Trophoblast cell (in vitro differentiated cells and primary cell): Measurements from ENCODE around the gene CD93.

ENCODE experiments used
- DNase-seq, 2 donors: peaks; one replicate each; pipeline ENCODE4 v3.0.0-alpha.2; 2016
- H2AFZ ChIP-seq: 2 replicates; pipeline ENCODE4 v1.6.1; 2013; ENCODE audit warnings: low read length, moderate library complexity, mild to moderate bottlenecking; ENCODE audit not compliant: insufficient read depth, poor library complexity
- H2AK5ac ChIP-seq: 2 replicates; pipeline ENCODE4 v1.6.1; 2013; ENCODE audit warnings: mild to moderate bottlenecking, low read length
- H2BK120ac ChIP-seq: 2 replicates; pipeline ENCODE4 v1.6.1; 2013; ENCODE audit warnings: low read length, mild to moderate bottlenecking, moderate library complexity; ENCODE audit not compliant: insufficient read depth, poor library complexity
- H2BK12ac ChIP-seq: 2 replicates; pipeline ENCODE4 v1.6.1; 2013; ENCODE audit warnings: mild to moderate bottlenecking, low read length, moderate library complexity
- H2BK5ac ChIP-seq: 2 replicates; pipeline ENCODE4 v1.6.1; 2013; ENCODE audit warnings: low read length, low read depth, moderate library complexity, mild to moderate bottlenecking; ENCODE audit not compliant: poor library complexity
- H3K14ac ChIP-seq: 2 replicates; pipeline ENCODE4 v1.6.1; 2013; ENCODE audit warnings: mild to moderate bottlenecking, low read length
- H3K18ac ChIP-seq: 2 replicates; pipeline ENCODE4 v1.6.1; 2013; ENCODE audit warnings: mild to moderate bottlenecking, low read length
- H3K23ac ChIP-seq: 2 replicates; pipeline ENCODE4 v1.6.1; 2013; ENCODE audit warnings: low read length
- H3K27ac ChIP-seq: 2 replicates; pipeline ENCODE4 v1.5.1; 2013; ENCODE audit warnings: low read depth, mild to moderate bottlenecking, inconsistent platforms, low read length, moderate library complexity
- H3K27me3 ChIP-seq: 2 replicates; pipeline ENCODE4 v1.6.1; 2013; ENCODE audit warnings: inconsistent platforms, mild to moderate bottlenecking, low read length, moderate library complexity; ENCODE audit not compliant: insufficient read depth
- H3K36me3 ChIP-seq, 2 experiments: 1 replicate in 1 of 2; 2 replicates in 1 of 2; pipeline ENCODE4 v1.6.1; 2013; ENCODE audit warnings: low read length in 2 of 2, mild to moderate bottlenecking in 2 of 2, moderate library complexity in 1 of 2; ENCODE audit not compliant: insufficient read depth in 2 of 2, control insufficient read depth in 1 of 2
- H3K4ac ChIP-seq: 2 replicates; pipeline ENCODE4 v1.6.1; 2013; ENCODE audit warnings: low read depth, mild to moderate bottlenecking, low read length, moderate library complexity
- H3K4me1 ChIP-seq, 2 experiments: 1 replicate in 1 of 2; 2 replicates in 1 of 2; pipeline ENCODE4 v1.6.1; 2013; ENCODE audit warnings: low read length in 2 of 2, mild to moderate bottlenecking in 2 of 2, moderate library complexity in 1 of 2; ENCODE audit not compliant: insufficient read depth in 2 of 2, control insufficient read depth in 1 of 2
- H3K4me2 ChIP-seq: 2 replicates; pipeline ENCODE4 v1.6.1; 2013; ENCODE audit warnings: inconsistent platforms, mild to moderate bottlenecking, low read length, moderate library complexity
- H3K4me3 ChIP-seq: 2 replicates; pipeline ENCODE4 v1.5.1; 2013; ENCODE audit warnings: mild to moderate bottlenecking, low read depth, low read length, inconsistent platforms
- H3K79me1 ChIP-seq: one replicate; pipeline ENCODE4 v1.6.1; 2013; ENCODE audit warnings: low read length
- H3K79me2 ChIP-seq: 2 replicates; pipeline ENCODE4 v1.6.1; 2013; ENCODE audit warnings: low read length, mild to moderate bottlenecking; ENCODE audit not compliant: control insufficient read depth, insufficient read depth, poor library complexity
- H3K9ac ChIP-seq: 2 replicates; pipeline ENCODE4 v1.6.1; 2013; ENCODE audit warnings: mild to moderate bottlenecking, low read length
- H3K9me3 ChIP-seq: 2 replicates; pipeline ENCODE4 v1.6.1; 2013; ENCODE audit warnings: low read depth, mild to moderate bottlenecking, control low read depth, inconsistent platforms, low read length; ENCODE audit not compliant: insufficient read depth
- H4K12ac ChIP-seq: 2 replicates; pipeline ENCODE4 v1.6.1; 2013; ENCODE audit warnings: low read depth, mild to moderate bottlenecking, low read length, moderate library complexity
- H4K8ac ChIP-seq: 2 replicates; pipeline ENCODE4 v1.6.1; 2013; ENCODE audit warnings: low read depth, mild to moderate bottlenecking, low read length, moderate library complexity
- H4K91ac ChIP-seq: one replicate; pipeline ENCODE4 v1.6.1; 2013; ENCODE audit warnings: low read depth, mild to moderate bottlenecking, low read length, moderate library complexity
- WGBS: extraction: QIAGEN DNeasy Blood & Tissue Kit; methylation state at CpG from one replicate; pipeline ENCODE4 v1.1.7; 2013; ENCODE audit warnings: missing lambda C conversion rate; ENCODE audit not compliant: insufficient read length, insufficient coverage; ENCODE audit errors: extremely low coverage; 5-methylcytosine and 5-hydroxymethylcytosine counted together

Gene CD93

DNA sequence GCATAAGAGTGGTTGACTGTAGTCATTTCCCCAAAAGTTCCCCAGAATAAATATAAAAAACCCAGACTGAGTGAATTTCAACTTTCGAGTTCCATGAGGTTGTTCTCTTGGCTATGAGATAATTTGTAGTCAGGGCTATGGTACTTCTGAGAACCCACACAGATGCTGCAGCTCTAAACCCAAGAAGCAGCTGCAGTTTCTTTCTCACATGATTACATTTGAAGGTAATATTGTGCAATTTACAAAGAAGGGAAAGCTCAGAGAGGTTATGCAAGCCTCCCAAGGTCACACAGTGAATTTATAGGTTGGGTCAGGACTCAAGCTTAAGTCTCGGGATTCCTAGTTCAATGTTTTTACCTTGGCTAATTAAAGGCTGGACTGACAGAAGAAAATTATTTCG lies 29.7 kb upstream of the CD93 start:
- Histone ChIP-seq H3K27me3 (no peaks in the 10 kb centered on the region), H3K9ac (no peak overlapping the region), H2BK5ac (no peak overlapping the region), H3K14ac (no peak overlapping the region), H2AK5ac (no peak overlapping the region), H3K27ac (no peak overlapping the region), H4K12ac (no peak overlapping the region), H3K36me3 (no peaks in the 10 kb centered on the region), H3K4me2 (no peak overlapping the region), H2BK120ac (no peak overlapping the region), H4K91ac (no peak overlapping the region), H3K4ac (no peak overlapping the region), H3K79me2 (no peaks in the 10 kb centered on the region), H3K4me1 (no peaks in the 10 kb centered on the region), H2AFZ (no peak overlapping the region), H4K8ac (no peak overlapping the region), H3K23ac (no peak overlapping the region), H2BK12ac (no peak overlapping the region), H3K18ac (no peak overlapping the region), H3K4me3 (no peak overlapping the region), H3K9me3 (no peaks in the 10 kb centered on the region), H3K79me1 (no peaks in the 10 kb centered on the region)
- no CpG with 5 or more reads among the region's 3 CpGs for WGBS
- DNase-seq = peak in 1 of 2 donors; percentile 89

DNA sequence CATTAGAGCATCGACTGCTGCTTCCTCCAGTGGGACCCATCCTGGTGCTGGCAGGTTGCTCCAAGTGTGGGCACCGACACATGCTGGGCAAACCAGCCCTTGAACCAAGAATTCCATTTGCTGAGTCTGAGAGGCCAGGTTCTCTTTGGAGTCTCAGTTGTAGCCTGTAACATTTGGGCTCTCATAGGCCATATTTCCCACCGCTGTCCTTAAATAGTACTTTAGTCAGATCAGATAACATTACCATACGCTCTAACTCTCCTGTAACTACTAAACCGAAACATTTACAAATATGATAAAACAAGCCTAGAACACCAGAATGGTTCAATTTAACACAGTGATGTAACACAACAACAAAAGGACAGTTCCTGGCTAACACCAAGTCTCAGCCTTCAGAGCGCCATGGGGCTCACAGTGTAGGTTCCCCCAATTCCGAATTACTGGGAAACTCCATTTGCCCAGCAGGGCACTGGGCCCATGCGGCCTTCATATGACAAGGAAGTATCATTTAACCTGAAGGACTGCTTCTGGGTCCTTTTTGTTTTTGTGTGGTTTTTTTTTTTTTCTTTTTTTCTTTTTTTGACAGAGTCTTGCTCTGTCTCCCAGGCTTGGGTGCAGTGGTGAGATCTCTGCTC lies 28.4 kb upstream of the CD93 start:
- no peak overlapping the region for H2BK5ac ChIP-seq
- no peak overlapping the region for H2BK12ac ChIP-seq
- 100% methylated on average over 2 of the region's 8 CpGs for WGBS
- DNase-seq = no peak
- no peak overlapping the region for H2AFZ ChIP-seq
- H3K27me3 ChIP-seq = no peaks in the 10 kb centered on the region
- H3K79me2 ChIP-seq = no peaks in the 10 kb centered on the region
- no peaks in the 10 kb centered on the region for H3K79me1 ChIP-seq
- no peak overlapping the region for H3K4ac ChIP-seq
- no peak overlapping the region for H2AK5ac ChIP-seq
- H3K18ac ChIP-seq = no peak overlapping the region
- H3K9ac ChIP-seq = no peak overlapping the region
- no peak overlapping the region for H3K14ac ChIP-seq
- H3K4me1 ChIP-seq = no peaks in the 10 kb centered on the region
- H3K23ac ChIP-seq = no peak overlapping the region
- no peak overlapping the region for H2BK120ac ChIP-seq
- H3K9me3 ChIP-seq = no peaks in the 10 kb centered on the region
- no peak overlapping the region for H4K12ac ChIP-seq
- H3K27ac ChIP-seq = no peak overlapping the region
- no peaks in the 10 kb centered on the region for H3K36me3 ChIP-seq
- H3K4me2 ChIP-seq = no peak overlapping the region
- H4K91ac ChIP-seq = no peak overlapping the region
- no peak overlapping the region for H3K4me3 ChIP-seq
- no peak overlapping the region for H4K8ac ChIP-seq

DNA sequence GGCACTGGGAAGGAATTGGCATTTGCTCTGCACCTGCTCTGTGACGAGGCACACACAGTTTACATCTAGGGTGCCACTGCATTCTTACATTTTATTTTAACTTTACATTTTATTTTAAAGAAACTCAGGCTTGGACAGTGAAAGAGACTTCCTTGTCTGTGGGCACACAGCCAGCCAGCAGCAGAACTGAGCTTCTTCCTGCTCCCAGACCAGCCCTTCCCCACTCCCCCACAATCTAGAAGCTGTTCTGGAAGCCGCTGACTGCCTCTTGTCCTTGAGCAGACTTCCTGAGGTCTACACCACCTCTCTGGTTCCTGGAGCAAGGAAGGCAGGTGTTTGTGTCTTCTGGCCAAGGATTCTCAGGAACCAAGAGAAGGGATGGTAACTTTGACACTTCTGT lies 27.9 kb upstream of the CD93 start:
- H3K14ac ChIP-seq = no peak overlapping the region
- no peaks in the 10 kb centered on the region for H3K4me1 ChIP-seq
- no peak overlapping the region for H3K27ac ChIP-seq
- H3K9me3 ChIP-seq = no peaks in the 10 kb centered on the region
- H2BK12ac ChIP-seq = no peak overlapping the region
- no peak overlapping the region for H3K18ac ChIP-seq
- H3K36me3 ChIP-seq = no peaks in the 10 kb centered on the region
- no peak overlapping the region for H3K4me2 ChIP-seq
- no peak overlapping the region for H3K23ac ChIP-seq
- no peak overlapping the region for H3K9ac ChIP-seq
- H2AK5ac ChIP-seq = no peak overlapping the region
- no peak overlapping the region for H2BK120ac ChIP-seq
- no CpG with 5 or more reads among the region's 2 CpGs for WGBS
- no peak overlapping the region for H2AFZ ChIP-seq
- H3K79me1 ChIP-seq = no peaks in the 10 kb centered on the region
- H2BK5ac ChIP-seq = no peak overlapping the region
- no peak overlapping the region for H3K4me3 ChIP-seq
- no peak for DNase-seq
- H4K91ac ChIP-seq = no peak overlapping the region
- no peaks in the 10 kb centered on the region for H3K79me2 ChIP-seq
- H4K12ac ChIP-seq = no peak overlapping the region
- H3K27me3 ChIP-seq = no peaks in the 10 kb centered on the region
- no peak overlapping the region for H4K8ac ChIP-seq
- H3K4ac ChIP-seq = no peak overlapping the region

DNA sequence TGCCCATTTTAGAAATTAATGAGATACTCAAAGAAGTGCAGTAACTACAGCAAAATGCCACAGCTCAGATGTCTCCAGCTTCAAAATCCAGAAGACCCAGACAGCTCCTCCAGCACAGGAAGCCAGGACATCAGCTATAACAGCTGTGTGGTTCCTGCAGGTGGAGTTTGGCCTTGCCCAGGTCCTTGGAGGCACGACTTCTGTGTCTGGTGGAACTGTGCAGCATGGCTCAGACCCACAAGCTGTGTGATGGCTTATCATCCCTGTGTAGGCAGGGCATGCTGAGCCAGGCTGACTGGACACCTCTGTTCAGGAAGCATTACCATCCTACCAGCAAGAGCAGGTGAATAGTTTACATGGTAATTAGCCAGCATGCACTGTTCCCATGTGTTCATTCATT lies 26.5 kb upstream of the CD93 start:
- Histone ChIP-seq H3K36me3 (no peaks in the 10 kb centered on the region), H3K27me3 (no peaks in the 10 kb centered on the region), H3K4me3 (no peak overlapping the region), H3K79me2 (no peaks in the 10 kb centered on the region), H2BK120ac (no peak overlapping the region), H3K4me1 (no peaks in the 10 kb centered on the region), H2BK5ac (no peak overlapping the region), H3K9me3 (no peaks in the 10 kb centered on the region), H3K27ac (no peak overlapping the region), H3K14ac (no peak overlapping the region), H3K4me2 (no peak overlapping the region), H3K23ac (no peak overlapping the region), H4K12ac (no peak overlapping the region), H4K8ac (no peak overlapping the region), H4K91ac (no peak overlapping the region), H2AK5ac (no peak overlapping the region), H3K79me1 (no peaks in the 10 kb centered on the region), H2AFZ (no peak overlapping the region), H2BK12ac (no peak overlapping the region), H3K4ac (no peak overlapping the region), H3K9ac (no peak overlapping the region), H3K18ac (no peak overlapping the region)
- WGBS = no CpG with 5 or more reads among the region's 1 CpG
- no peak for DNase-seq
